ENCODE results near the gene TEX2. TPM values are rescaled to one million over a fixed set of nuclear protein-coding genes. Genes with fewer than 3 reads are reported as not detected.

TEX2 gene
- polyA plus RNA-seq, 1 donor (not counting 4 experiments of a cell fraction or from before 2014, with no cell fraction given): 44.4 TPM

DNA sequence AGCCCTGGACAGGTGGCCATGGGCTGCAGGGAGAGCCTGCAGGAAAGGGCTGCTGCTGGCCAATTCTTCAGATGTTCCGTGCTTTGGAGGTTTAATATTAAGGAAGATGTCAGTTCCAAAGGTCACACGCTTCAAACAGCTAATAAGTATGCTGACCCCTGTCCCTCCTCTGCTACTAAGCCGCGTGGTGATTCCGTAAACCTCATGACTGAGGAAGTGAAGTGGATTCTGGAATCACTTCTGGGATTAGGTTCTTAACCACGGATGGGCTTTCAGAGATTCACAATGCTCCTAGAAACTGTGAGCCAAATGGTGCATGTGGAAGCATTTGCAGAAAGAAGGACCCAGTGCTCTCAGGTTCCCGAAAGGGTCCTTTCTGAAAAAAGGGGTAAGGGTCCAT is 104.7 kb downstream of the TEX2 start:
- no peak for TF ChIP-seq EZH2 (IDR thresholded peaks at IDR 0.05; ENCODE audit: low read length)
- no peak for TF ChIP-seq CTCF (optimal IDR thresholded peaks at IDR 0.05 in 1 of 3, IDR thresholded peaks at IDR 0.05 in 1 of 3, conservative IDR thresholded peaks at IDR 0.05 in 1 of 3; ENCODE audit: extremely low read depth in 1 of 3, insufficient read depth in 2 of 3, low read length in 3 of 3)
- H3K79me2 ChIP-seq (ENCODE audit: control insufficient read depth, insufficient read depth, low read length): no peaks in the 10 kb centered on the region
- dilution Hi-C loops (cut with MboI; ENCODE audit: extremely low pct_ligation_motif_present, low sequenced_read_pairs): no loop called here
- no peak overlapping the region for H3K4me3 ChIP-seq (ENCODE audit: control insufficient read depth in 2 of 3, extremely low read depth in 1 of 3, insufficient read depth in 2 of 3, low read depth in 1 of 3, low read length in 3 of 3)
- no peak for DNase-seq (ENCODE audit: low read depth, low spot score)
- H3K27ac ChIP-seq (ENCODE audit: control insufficient read depth, insufficient read depth, low read length): no peak overlapping the region
- H2AFZ ChIP-seq (ENCODE audit: control insufficient read depth, low read length): no peak overlapping the region
- H3K9me1 ChIP-seq (ENCODE audit: control insufficient read depth, extremely low read depth, insufficient read depth, low read length): no peaks in the 10 kb centered on the region
- no peaks in the 10 kb centered on the region for H3K9me3 ChIP-seq (ENCODE audit: control insufficient read depth, low read depth, low read length)
- no peak overlapping the region for H3K9ac ChIP-seq (ENCODE audit: control insufficient read depth, extremely low read depth, insufficient read depth, low read length)
- peaks cover 6% of the 10 kb centered on the region for H3K4me1 ChIP-seq (ENCODE audit: control insufficient read depth, extremely low read depth, insufficient read depth, low read length)
- H3K36me3 ChIP-seq (ENCODE audit: control insufficient read depth in 2 of 2, extremely low read depth in 1 of 2, insufficient read depth in 2 of 2, low read length in 2 of 2): peaks cover 12 to 25% of the 10 kb centered on the region in 2 experiments
- no peaks in the 10 kb centered on the region for H4K20me1 ChIP-seq (ENCODE audit: control insufficient read depth, extremely low read depth, insufficient read depth, low read length)
- FAIRE-seq: no peak
- no peak overlapping the region for H3K4me2 ChIP-seq (ENCODE audit: control insufficient read depth, extremely low read depth, insufficient read depth, low read depth, low read length)
- no peaks in the 10 kb centered on the region for H3K27me3 ChIP-seq (ENCODE audit: control insufficient read depth, extremely low read depth, insufficient read depth, low read length)

- FAIRE-seq (no peak), DNase-seq (ENCODE audit: low read depth, low spot score) (no peak)
- no peak overlapping the region for H3K9ac ChIP-seq (ENCODE audit: control insufficient read depth, extremely low read depth, insufficient read depth, low read length)
- H3K4me2 ChIP-seq (ENCODE audit: control insufficient read depth, extremely low read depth, insufficient read depth, low read depth, low read length): no peak overlapping the region
- H3K27me3 ChIP-seq (ENCODE audit: control insufficient read depth, extremely low read depth, insufficient read depth, low read length): no peaks in the 10 kb centered on the region
- TF ChIP-seq CTCF (optimal IDR thresholded peaks at IDR 0.05 in 1 of 3, IDR thresholded peaks at IDR 0.05 in 1 of 3, conservative IDR thresholded peaks at IDR 0.05 in 1 of 3; ENCODE audit: extremely low read depth in 1 of 3, insufficient read depth in 2 of 3, low read length in 3 of 3): no peak
- no peak for TF ChIP-seq EZH2 (IDR thresholded peaks at IDR 0.05; ENCODE audit: low read length)
- no peaks in the 10 kb centered on the region for H3K9me1 ChIP-seq (ENCODE audit: control insufficient read depth, extremely low read depth, insufficient read depth, low read length)
- H3K27ac ChIP-seq (ENCODE audit: control insufficient read depth, insufficient read depth, low read length): no peak overlapping the region
- no peaks in the 10 kb centered on the region for H3K9me3 ChIP-seq (ENCODE audit: control insufficient read depth, low read depth, low read length)
- no peaks in the 10 kb centered on the region for H3K79me2 ChIP-seq (ENCODE audit: control insufficient read depth, insufficient read depth, low read length)
- no peak overlapping the region for H3K4me3 ChIP-seq (ENCODE audit: control insufficient read depth in 2 of 3, extremely low read depth in 1 of 3, insufficient read depth in 2 of 3, low read depth in 1 of 3, low read length in 3 of 3)
- dilution Hi-C loops (cut with MboI; ENCODE audit: extremely low pct_ligation_motif_present, low sequenced_read_pairs): no loop called here
- no peaks in the 10 kb centered on the region for H4K20me1 ChIP-seq (ENCODE audit: control insufficient read depth, extremely low read depth, insufficient read depth, low read length)
- no peak overlapping the region for H2AFZ ChIP-seq (ENCODE audit: control insufficient read depth, low read length)
- H3K4me1 ChIP-seq (ENCODE audit: control insufficient read depth, extremely low read depth, insufficient read depth, low read length): peaks cover 6% of the 10 kb centered on the region
- peaks cover 17 to 29% of the 10 kb centered on the region in 2 experiments for H3K36me3 ChIP-seq (ENCODE audit: control insufficient read depth in 2 of 2, extremely low read depth in 1 of 2, insufficient read depth in 2 of 2, low read length in 2 of 2)
Observed at GRCh38 chr17:64157669-64158180, 105.3 kb downstream of the TEX2 start.

Measured in keratinocyte (primary cell).